ENCODE data around the gene PLCD3. TPM values are rescaled to one million over a fixed set of nuclear protein-coding genes. Genes with fewer than 3 reads are reported as not detected.

The PLCD3 gene
- total RNA-seq, 2 donors from 2014 or later: 34.8 to 42.9 TPM

DNA sequence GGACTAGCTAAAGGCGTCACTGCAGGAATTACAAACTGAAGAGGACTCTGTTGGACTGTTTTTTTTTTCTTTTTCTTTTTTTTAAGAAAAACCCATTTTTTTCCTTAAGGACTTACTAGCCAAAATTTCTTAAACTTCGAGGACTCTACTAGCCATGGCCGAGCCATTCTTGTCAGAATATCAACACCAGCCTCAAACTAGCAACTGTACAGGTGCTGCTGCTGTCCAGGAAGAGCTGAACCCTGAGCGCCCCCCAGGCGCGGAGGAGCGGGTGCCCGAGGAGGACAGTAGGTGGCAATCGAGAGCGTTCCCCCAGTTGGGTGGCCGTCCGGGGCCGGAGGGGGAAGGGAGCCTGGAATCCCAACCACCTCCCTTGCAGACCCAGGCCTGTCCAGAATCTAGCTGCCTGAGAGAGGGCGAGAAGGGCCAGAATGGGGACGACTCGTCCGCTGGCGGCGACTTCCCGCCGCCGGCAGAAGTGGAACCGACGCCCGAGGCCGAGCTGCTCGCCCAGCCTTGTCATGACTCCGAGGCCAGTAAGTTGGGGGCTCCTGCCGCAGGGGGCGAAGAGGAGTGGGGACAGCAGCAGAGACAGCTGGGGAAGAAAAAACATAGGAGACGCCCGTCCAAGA lies 16.8 kb upstream of the PLCD3 start:
- H3K27ac Mint-ChIP-seq: peak overlapping the region; percentile 98
- no peaks in the 10 kb centered on the region for H3K36me3 Mint-ChIP-seq (ENCODE audit: low read depth)
- 0 to 2% methylated on average over 12 to 32 of the region's 32 CpGs for WGBS, 2 experiments (ENCODE audit: insufficient coverage in 1 of 2, insufficient read length in 1 of 2)
- Histone ChIP-seq H3K27ac (ENCODE audit: low read depth, low read length) (peak overlapping the region; percentile 98), H3K36me3 (ENCODE audit: control insufficient read depth, insufficient read depth, low read length) (no peaks in the 10 kb centered on the region), H3K4me3 (ENCODE audit: low read length) (peak overlapping the region; percentile 99), H3K9ac (ENCODE audit: extremely low read depth, low read length, poor library complexity, severe bottlenecking) (peak overlapping the region; percentile 89), H3K27me3 (ENCODE audit: control insufficient read depth, insufficient read depth, low read length, poor library complexity, severe bottlenecking) (no peaks in the 10 kb centered on the region), H3K9me3 (ENCODE audit: control insufficient read depth, low read length) (no peaks in the 10 kb centered on the region), H3K4me1 (ENCODE audit: control insufficient read depth, insufficient read depth, low read length) (peaks cover 10% of the 10 kb centered on the region)
- DNase-seq: peak; percentile 97
- no peaks in the 10 kb centered on the region for H3K9me3 Mint-ChIP-seq
- H3K4me3 Mint-ChIP-seq: peak overlapping the region; percentile 96
- H3K4me1 Mint-ChIP-seq: peaks cover 29% of the 10 kb centered on the region
- H3K27me3 Mint-ChIP-seq (ENCODE audit: insufficient read depth): no peaks in the 10 kb centered on the region
- TF ChIP-seq, protein P1, sequence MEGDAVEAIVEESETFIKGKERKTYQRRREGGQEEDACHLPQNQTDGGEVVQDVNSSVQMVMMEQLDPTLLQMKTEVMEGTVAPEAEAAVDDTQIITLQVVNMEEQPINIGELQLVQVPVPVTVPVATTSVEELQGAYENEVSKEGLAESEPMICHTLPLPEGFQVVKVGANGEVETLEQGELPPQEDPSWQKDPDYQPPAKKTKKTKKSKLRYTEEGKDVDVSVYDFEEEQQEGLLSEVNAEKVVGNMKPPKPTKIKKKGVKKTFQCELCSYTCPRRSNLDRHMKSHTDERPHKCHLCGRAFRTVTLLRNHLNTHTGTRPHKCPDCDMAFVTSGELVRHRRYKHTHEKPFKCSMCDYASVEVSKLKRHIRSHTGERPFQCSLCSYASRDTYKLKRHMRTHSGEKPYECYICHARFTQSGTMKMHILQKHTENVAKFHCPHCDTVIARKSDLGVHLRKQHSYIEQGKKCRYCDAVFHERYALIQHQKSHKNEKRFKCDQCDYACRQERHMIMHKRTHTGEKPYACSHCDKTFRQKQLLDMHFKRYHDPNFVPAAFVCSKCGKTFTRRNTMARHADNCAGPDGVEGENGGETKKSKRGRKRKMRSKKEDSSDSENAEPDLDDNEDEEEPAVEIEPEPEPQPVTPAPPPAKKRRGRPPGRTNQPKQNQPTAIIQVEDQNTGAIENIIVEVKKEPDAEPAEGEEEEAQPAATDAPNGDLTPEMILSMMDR (conservative IDR thresholded peaks at IDR 0.05): peak; percentile 82

DNA sequence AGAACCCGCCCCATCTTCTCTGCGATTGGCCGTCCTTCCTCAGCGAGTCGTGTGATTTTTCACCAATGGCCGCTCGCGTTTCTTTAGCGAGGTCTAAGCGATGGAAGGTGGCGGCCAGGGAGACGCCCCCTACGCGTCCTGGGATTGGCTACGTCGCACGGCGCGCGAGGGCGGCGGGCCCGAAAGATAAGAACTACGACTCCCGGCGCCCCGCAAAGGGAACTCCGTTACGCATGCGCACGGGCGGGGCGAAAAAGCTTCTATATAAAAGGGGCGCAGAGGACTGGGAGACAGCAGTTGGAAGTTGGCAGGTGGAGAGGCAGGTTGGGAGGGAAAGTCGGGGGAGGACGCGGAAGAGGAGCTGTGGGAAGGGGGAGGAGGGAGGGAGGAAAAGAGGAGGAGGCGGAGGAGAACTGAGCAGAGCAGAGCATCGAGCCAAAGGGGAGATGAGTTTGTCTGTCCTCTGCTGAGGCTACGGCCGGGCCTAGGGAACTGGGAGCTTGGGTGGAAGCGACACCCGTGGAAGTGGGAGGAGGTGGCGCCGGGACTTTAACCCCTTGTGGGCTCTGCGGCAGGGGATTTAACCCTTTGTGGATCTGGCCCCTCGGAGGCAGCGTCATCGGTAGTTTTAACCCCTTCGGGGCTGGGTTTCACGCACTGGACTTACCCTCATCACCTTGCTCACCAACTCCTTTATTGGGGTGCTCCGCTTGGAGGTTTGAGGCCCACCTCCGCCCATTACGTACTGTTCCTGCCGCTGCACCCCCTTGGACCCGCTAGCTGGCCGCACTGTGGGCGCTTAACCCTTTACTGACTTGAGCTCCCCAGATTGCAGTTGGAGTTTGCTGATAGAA lies 16.1 kb upstream of the PLCD3 start, which contains the start of gene HEXIM1:
Gene HEXIM1, plus strand, starts transcription at position 293 of the 854 bp plus-strand sequence. CDS start 716 bp downstream, outside the sequence.
- 0 to 1% methylated on average over 43 to 58 of the region's 58 CpGs for WGBS, 2 experiments (ENCODE audit: insufficient coverage in 1 of 2, insufficient read length in 1 of 2)
- Histone ChIP-seq H3K4me3 (ENCODE audit: low read length) (peak within 1 kb of the TSS; percentile 99), H3K9me3 (ENCODE audit: control insufficient read depth, low read length) (no peaks in the 10 kb centered on the region), H3K36me3 (ENCODE audit: control insufficient read depth, insufficient read depth, low read length) (no peaks in the 10 kb centered on the region), H3K4me1 (ENCODE audit: control insufficient read depth, insufficient read depth, low read length) (peaks cover 14% of the 10 kb centered on the region), H3K27me3 (ENCODE audit: control insufficient read depth, insufficient read depth, low read length, poor library complexity, severe bottlenecking) (no peaks in the 10 kb centered on the region), H3K27ac (ENCODE audit: low read depth, low read length) (peak within 1 kb of the TSS; percentile 98), H3K9ac (ENCODE audit: extremely low read depth, low read length, poor library complexity, severe bottlenecking) (peak within 1 kb of the TSS; percentile 98)
- DNase-seq: peak; percentile 100
- Mint-ChIP-seq H3K27ac (peak within 1 kb of the TSS; percentile 100), H3K4me1 (peaks cover 31% of the 10 kb centered on the region), H3K4me3 (peak within 1 kb of the TSS; percentile 96), H3K27me3 (ENCODE audit: insufficient read depth) (no peaks in the 10 kb centered on the region), H3K36me3 (ENCODE audit: low read depth) (no peaks in the 10 kb centered on the region), H3K9me3 (no peaks in the 10 kb centered on the region)
- TF ChIP-seq, protein P1 (conservative IDR thresholded peaks at IDR 0.05): no peak

DNA sequence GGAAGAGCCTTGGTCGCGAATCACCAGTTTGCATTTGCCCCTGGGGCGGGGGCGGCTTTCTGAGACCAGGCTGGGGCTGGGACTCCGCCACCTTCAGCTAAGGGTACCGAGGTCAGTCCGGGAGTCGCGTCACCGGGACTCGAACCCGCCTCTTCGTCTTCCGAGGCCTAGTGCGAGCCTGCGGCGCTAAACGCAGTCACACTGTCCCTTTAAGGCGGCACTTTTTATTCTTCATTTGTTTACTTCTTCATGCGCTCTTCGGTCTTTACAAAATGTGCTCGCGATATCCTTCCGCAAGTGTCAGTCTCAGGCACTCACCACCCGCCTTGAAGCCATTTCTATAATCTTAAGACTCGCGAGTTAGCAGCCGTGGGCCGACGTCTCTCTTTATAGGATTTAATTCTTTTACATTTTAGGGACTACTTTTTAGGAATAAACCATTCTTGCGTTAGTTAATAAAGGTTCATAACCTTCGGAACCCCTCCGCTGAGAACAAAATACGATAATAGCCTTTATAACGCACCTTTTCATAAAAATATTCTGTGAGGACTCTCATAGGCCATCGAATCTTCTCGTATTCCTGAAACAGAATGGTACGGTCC lies 15.4 kb upstream of the PLCD3 start:
- H3K27ac ChIP-seq (ENCODE audit: low read depth, low read length): peak overlapping the region; percentile 98
- no peaks in the 10 kb centered on the region for H3K9me3 Mint-ChIP-seq
- WGBS, 2 experiments (ENCODE audit: insufficient coverage in 1 of 2, insufficient read length in 1 of 2): 0% methylated on average over 27 to 38 of the region's 38 CpGs
- H3K9me3 ChIP-seq (ENCODE audit: control insufficient read depth, low read length): no peaks in the 10 kb centered on the region
- DNase-seq: peak; percentile 96
- H3K4me3 ChIP-seq (ENCODE audit: low read length): peak overlapping the region; percentile 98
- peak overlapping the region; percentile 98 for H3K9ac ChIP-seq (ENCODE audit: extremely low read depth, low read length, poor library complexity, severe bottlenecking)
- peak overlapping the region; percentile 96 for H3K4me3 Mint-ChIP-seq
- TF ChIP-seq, protein P1 (conservative IDR thresholded peaks at IDR 0.05): no peak
- H3K27me3 ChIP-seq (ENCODE audit: control insufficient read depth, insufficient read depth, low read length, poor library complexity, severe bottlenecking): no peaks in the 10 kb centered on the region
- H3K36me3 Mint-ChIP-seq (ENCODE audit: low read depth): no peaks in the 10 kb centered on the region
- peak overlapping the region; percentile 100 for H3K27ac Mint-ChIP-seq
- no peaks in the 10 kb centered on the region for H3K36me3 ChIP-seq (ENCODE audit: control insufficient read depth, insufficient read depth, low read length)
- peaks cover 19% of the 10 kb centered on the region for H3K4me1 ChIP-seq (ENCODE audit: control insufficient read depth, insufficient read depth, low read length)
- peaks cover 39% of the 10 kb centered on the region for H3K4me1 Mint-ChIP-seq
- H3K27me3 Mint-ChIP-seq (ENCODE audit: insufficient read depth): no peaks in the 10 kb centered on the region

Measured in endodermal cell (in vitro differentiated cells).